GM18520 (cell line): ENCODE data around the gene SH3YL1.

Experiments used
- ATAC-seq: cut with Tn5 transposase; IDR thresholded peaks from one replicate; pipeline ENCODE4 v1.9.1; 2021; ENCODE audit not compliant: unreplicated experiment

SH3YL1 gene

GRCh38 chr2:263774-264492 is at the start of gene SH3YL1:
Gene SH3YL1, minus strand, starts transcription at chr2:264032. Its CDS starts 48 bp downstream, at chr2:263984.
- ATAC-seq, result no peak

GRCh38 chr2:310994-311393 is 47.2 kb upstream of the SH3YL1 start:
- ATAC-seq, result no peak

GRCh38 chr2:309954-310510 is 46.2 kb upstream of the SH3YL1 start:
- ATAC-seq, result no peak

GRCh38 chr2:309148-309953 is 45.5 kb upstream of the SH3YL1 start:
- ATAC-seq, result no peak

GRCh38 chr2:305366-305765 is 41.5 kb upstream of the SH3YL1 start:
- no peak for ATAC-seq

GRCh38 chr2:296354-296753 is 32.5 kb upstream of the SH3YL1 start:
- no peak for ATAC-seq

- no peak for ATAC-seq
Observed at GRCh38 chr2:295090-295489, 31.3 kb upstream of the SH3YL1 start.

- no peak for ATAC-seq
Observed at GRCh38 chr2:290090-290722, 26.4 kb upstream of the SH3YL1 start.

GRCh38 chr2:289362-290089 is 25.7 kb upstream of the SH3YL1 start:
- ATAC-seq, result no peak

GRCh38 chr2:288758-289361 is 25.0 kb upstream of the SH3YL1 start:
- ATAC-seq, result no peak

GRCh38 chr2:287911-288757 is 24.3 kb upstream of the SH3YL1 start, which contains the start of gene ALKAL2:
Gene ALKAL2, minus strand, starts transcription at chr2:288091. Its CDS starts 256 bp downstream, at chr2:287835.
- ATAC-seq, result no peak

- no peak for ATAC-seq
Observed at GRCh38 chr2:287471-287885, 23.6 kb upstream of the SH3YL1 start.

GRCh38 chr2:286774-287392 is 23.1 kb upstream of the SH3YL1 start:
- ATAC-seq, result no peak

GRCh38 chr2:286035-286434 is 22.2 kb upstream of the SH3YL1 start:
- ATAC-seq, result no peak

- no peak for ATAC-seq
Observed at GRCh38 chr2:285531-285930, 21.7 kb upstream of the SH3YL1 start.

- ATAC-seq, result no peak
Observed at GRCh38 chr2:284896-285492, 21.2 kb upstream of the SH3YL1 start.

- ATAC-seq, result no peak
Observed at GRCh38 chr2:283996-284794, 20.4 kb upstream of the SH3YL1 start.
